C4-2B (cell line): Measurements from ENCODE around the gene PEPD.

Experiments
- ZFX ChIP-seq: fragments of 450-650 bp; IDR thresholded peaks from 2 replicates; pipeline ENCODE4 v1.6.1; 2017
- TF ChIP-seq, protein P1 (sequence below): fragments of 450-650 bp; conservative IDR thresholded peaks from 2 replicates; pipeline ENCODE4 v1.5.1; 2017; ENCODE audit warnings: mild to moderate bottlenecking

DNA sequence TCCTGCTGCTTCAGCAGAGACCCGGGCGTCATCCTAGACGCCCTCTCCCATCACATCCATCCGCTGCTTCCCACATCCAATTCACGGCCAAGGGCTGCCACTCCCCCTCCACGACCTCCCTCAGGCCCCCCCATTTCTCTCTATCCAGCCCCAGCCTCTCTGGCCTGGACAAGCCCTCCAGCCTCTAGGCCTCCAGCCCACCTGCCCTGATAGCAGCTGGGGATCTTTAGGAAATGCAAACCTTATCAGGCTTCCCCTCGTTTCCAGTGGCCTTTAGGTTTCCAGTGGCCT lies 51.6 kb downstream of the PEPD start:
- no peak for TF ChIP-seq ZFX
- TF ChIP-seq, protein P1, sequence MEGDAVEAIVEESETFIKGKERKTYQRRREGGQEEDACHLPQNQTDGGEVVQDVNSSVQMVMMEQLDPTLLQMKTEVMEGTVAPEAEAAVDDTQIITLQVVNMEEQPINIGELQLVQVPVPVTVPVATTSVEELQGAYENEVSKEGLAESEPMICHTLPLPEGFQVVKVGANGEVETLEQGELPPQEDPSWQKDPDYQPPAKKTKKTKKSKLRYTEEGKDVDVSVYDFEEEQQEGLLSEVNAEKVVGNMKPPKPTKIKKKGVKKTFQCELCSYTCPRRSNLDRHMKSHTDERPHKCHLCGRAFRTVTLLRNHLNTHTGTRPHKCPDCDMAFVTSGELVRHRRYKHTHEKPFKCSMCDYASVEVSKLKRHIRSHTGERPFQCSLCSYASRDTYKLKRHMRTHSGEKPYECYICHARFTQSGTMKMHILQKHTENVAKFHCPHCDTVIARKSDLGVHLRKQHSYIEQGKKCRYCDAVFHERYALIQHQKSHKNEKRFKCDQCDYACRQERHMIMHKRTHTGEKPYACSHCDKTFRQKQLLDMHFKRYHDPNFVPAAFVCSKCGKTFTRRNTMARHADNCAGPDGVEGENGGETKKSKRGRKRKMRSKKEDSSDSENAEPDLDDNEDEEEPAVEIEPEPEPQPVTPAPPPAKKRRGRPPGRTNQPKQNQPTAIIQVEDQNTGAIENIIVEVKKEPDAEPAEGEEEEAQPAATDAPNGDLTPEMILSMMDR: no peak
